ENCODE measurements around the gene RSRP1.
A peak's percentile ranks its signal among the peaks of the same experiment; 100 is the strongest.

RSRP1 gene

GRCh38 chr1:25232866-25233784 is 14.1 kb downstream of the RSRP1 start:
- peak overlapping the region; percentile 85 for H3K4me3 ChIP-seq (ENCODE audit: low read depth, low read length)

DNA sequence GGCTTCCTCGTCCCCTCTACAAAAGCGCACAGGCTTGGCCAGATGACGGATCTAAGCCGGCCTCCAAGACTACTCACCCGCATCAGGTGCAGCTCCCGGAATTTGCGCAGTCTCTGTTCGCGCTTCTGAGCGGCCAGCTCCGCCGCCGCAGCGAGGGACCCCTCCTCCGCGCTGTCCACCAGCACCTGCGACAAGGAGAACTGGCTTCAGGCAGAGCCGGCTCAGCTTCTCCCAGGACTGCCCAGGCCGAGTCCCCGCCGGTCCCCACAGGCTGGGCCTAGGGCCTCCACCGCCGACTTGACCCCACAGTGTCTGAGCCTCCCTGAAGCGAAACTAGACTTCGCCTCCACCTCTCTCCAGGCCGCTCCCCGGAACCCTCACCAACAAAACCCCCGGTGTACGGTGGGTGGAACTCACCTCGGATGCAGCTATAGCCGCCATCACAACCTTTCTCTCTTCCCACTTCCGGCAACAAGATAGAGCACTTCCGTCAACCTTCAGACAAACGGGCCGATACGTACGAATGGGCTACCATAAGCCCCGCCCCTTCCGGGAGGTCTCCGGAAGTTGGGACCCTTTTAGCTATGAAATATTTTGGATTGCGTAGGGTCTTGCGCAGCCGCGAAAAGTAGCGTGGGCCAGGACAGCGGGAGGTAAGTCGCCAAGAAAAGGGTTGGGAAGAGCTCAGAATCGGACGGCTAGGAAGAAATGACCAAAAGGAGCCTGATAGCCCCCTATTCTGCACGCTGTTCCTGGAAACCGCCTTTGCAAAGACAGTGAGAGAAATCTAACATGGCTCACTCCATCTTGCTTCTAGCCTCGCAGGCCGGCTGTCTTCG is 15.0 kb downstream of the RSRP1 start, which contains the start of gene SYF2:
Gene SYF2, minus strand, starts transcription at position 476 of the 839 bp plus-strand sequence. Its CDS starts 35 bp downstream, at position 441.
- peak within 1 kb of the TSS; percentile 85 for H3K4me3 ChIP-seq (ENCODE audit: low read depth, low read length)
- DNase-seq (ENCODE audit: low read depth): peak; percentile 87
- TF ChIP-seq, protein P1, sequence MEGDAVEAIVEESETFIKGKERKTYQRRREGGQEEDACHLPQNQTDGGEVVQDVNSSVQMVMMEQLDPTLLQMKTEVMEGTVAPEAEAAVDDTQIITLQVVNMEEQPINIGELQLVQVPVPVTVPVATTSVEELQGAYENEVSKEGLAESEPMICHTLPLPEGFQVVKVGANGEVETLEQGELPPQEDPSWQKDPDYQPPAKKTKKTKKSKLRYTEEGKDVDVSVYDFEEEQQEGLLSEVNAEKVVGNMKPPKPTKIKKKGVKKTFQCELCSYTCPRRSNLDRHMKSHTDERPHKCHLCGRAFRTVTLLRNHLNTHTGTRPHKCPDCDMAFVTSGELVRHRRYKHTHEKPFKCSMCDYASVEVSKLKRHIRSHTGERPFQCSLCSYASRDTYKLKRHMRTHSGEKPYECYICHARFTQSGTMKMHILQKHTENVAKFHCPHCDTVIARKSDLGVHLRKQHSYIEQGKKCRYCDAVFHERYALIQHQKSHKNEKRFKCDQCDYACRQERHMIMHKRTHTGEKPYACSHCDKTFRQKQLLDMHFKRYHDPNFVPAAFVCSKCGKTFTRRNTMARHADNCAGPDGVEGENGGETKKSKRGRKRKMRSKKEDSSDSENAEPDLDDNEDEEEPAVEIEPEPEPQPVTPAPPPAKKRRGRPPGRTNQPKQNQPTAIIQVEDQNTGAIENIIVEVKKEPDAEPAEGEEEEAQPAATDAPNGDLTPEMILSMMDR (IDR thresholded peaks at IDR 0.05; ENCODE audit: low read depth, low read length, missing control alignments): no peak

More at GRCh38 chr1:25232866-25233784, 14.1 kb downstream of the RSRP1 start:
- TF ChIP-seq, protein P1 (IDR thresholded peaks at IDR 0.05; ENCODE audit: low read depth, low read length, missing control alignments): no peak
- DNase-seq (ENCODE audit: low read depth): peak; percentile 73

- no peak for DNase-seq (ENCODE audit: low read depth)
- TF ChIP-seq, protein P1 (IDR thresholded peaks at IDR 0.05; ENCODE audit: low read depth, low read length, missing control alignments): no peak
- no peak overlapping the region for H3K4me3 ChIP-seq (ENCODE audit: low read depth, low read length)
Measured at GRCh38 chr1:25223471-25223870, 23.8 kb downstream of the RSRP1 start.

DNA sequence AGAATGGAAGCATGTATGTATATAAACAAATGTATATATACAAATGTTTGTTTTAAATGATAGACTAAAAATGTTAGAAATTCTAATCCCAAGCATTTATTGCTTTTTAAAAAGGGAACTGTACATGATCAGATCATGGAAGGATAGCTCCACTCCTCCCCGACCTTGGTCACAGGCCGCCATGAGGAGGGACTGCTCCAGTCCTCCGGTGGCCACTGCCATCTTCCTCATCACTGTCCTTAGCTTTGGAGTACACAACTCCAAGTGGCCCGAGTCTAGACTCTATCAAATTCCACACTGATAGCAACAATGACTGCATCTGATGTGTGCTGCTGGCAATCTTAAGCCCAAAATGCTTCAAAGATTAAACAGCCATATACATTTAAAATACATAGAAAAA is 24.6 kb downstream of the RSRP1 start:
- DNase-seq (ENCODE audit: low read depth): no peak
- TF ChIP-seq, protein P1 (IDR thresholded peaks at IDR 0.05; ENCODE audit: low read depth, low read length, missing control alignments): no peak
- no peak overlapping the region for H3K4me3 ChIP-seq (ENCODE audit: low read depth, low read length)

DNA sequence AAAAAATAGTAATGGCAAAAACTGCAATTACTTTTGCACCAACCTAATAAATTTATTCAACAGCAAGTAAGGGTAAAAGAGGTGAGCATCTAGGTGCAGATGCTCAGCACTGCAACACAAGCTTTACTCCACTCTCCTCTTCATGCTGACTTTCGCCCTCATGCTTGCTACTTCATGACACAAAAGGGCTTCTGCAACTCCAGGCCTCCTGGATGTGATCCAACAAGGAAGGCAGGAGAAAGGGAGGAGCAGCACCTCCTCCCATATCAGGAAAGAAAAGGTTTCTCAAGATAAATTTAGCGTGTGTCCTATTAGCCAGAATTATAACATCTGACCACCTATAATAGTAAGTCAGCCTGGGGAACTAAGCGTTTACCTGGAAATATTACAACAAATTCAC is 26.6 kb downstream of the RSRP1 start:
- TF ChIP-seq, protein P1 (IDR thresholded peaks at IDR 0.05; ENCODE audit: low read depth, low read length, missing control alignments): no peak
- no peak for DNase-seq (ENCODE audit: low read depth)
- no peak overlapping the region for H3K4me3 ChIP-seq (ENCODE audit: low read depth, low read length)

DNA sequence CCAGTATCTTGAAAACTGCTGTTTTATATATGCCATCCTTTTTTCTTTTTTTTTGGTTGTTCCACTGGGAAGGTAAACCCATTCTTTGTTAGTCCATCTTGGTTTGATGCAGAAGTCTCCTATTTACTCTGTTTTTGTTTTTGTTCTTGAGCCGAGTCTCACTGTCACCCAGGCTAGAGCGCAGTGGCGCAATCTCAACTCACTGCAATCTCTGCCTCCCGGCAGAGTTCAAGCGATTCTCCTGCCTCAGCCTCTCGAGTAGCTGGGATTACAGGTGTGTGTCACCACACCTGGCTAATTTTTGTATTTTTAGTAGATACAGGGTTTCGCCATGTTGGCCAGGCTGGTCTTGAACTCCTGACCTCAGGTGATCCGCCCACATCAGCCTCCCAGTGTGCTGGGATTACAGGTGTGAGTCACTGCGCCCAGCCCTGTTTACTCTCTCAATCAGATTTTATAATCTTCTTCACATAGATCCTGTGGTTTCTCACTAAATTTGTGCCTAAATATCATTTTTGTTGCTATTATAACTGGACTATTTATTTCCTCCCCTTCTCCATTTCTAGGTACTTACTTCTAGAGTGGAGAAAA is 27.5 kb downstream of the RSRP1 start:
- no peak for DNase-seq (ENCODE audit: low read depth)
- H3K4me3 ChIP-seq (ENCODE audit: low read depth, low read length): no peak overlapping the region
- TF ChIP-seq, protein P1 (IDR thresholded peaks at IDR 0.05; ENCODE audit: low read depth, low read length, missing control alignments): no peak
